Heart right ventricle (tissue), 16 donors: ENCODE data around the gene FBXO10. TPM values are rescaled to one million over a fixed set of nuclear protein-coding genes. Genes with fewer than 3 reads are reported as not detected.

Source experiments
- ATAC-seq, 8 donors: fragments of 200-7000 bp; cut with Tn5 transposase; one replicate each; pipeline ENCODE4 v1.9.1; 2020; ENCODE audit warnings: mild to moderate bottlenecking in 8 of 8, moderate library complexity in 8 of 8, moderate number of reproducible peaks in 1 of 8
- DNase-seq, 2 donors: peaks; one replicate each; pipeline ENCODE4 v3.0.0-alpha.2; 2020
- H3K27ac ChIP-seq, 10 donors: fragments of 200-600 bp; sonication (generic) in 2 of 10; one replicate each; pipeline versions ENCODE4 v1.5.0 to v1.8.0; 2020 to 2022; ENCODE audit warnings: mild to moderate bottlenecking in 3 of 10
- H3K27me3 ChIP-seq, 7 donors: fragments of 200-600 bp; one replicate each; pipeline ENCODE4 v1.8.0; 2021 to 2022; ENCODE audit warnings: mild to moderate bottlenecking in 2 of 7
- H3K36me3 ChIP-seq, 9 donors: fragments of 200-600 bp; sonication (generic) in 1 of 9; one replicate each; pipeline versions ENCODE4 v1.5.0 to v1.8.0; 2020 to 2022; ENCODE audit warnings: mild to moderate bottlenecking in 2 of 9
- H3K4me1 ChIP-seq, 9 donors: fragments of 200-600 bp; sonication (generic) in 1 of 9; one replicate each; pipeline versions ENCODE4 v1.5.0 to v1.8.0; 2020 to 2022; ENCODE audit warnings: mild to moderate bottlenecking in 4 of 9
- H3K4me3 ChIP-seq, 10 donors: fragments of 200-600 bp; sonication (generic) in 2 of 10; one replicate each; pipeline versions ENCODE4 v1.5.0 to v1.8.0; 2020 to 2022; ENCODE audit warnings: mild to moderate bottlenecking in 7 of 10, moderate library complexity in 2 of 10
- H3K9me3 ChIP-seq, 11 donors: fragments of 200-600 bp in 10 of 11; sonication (generic) in 2 of 11; one replicate each; pipeline versions ENCODE4 v1.5.0 to v1.8.0; 2013 to 2022; ENCODE audit warnings: mild to moderate bottlenecking in 2 of 11, control low read depth in 1 of 11, moderate library complexity in 1 of 11
- WGBS, 2 donors: extraction: QIAGEN DNeasy Blood & Tissue Kit; methylation state at CpG; one replicate each; pipeline ENCODE4 v1.1.7; 2013; ENCODE audit warnings: inconsistent platforms in 1 of 2; 5-methylcytosine and 5-hydroxymethylcytosine counted together
- intact Hi-C, 10 donors: fragments of 100-400 bp; cut with DNase I; formaldehyde crosslinking; loops; one replicate each; pipeline versions ENCODE4 v1.11.1 to v1.14.2; 2022
- polyA plus RNA-seq, 2 donors: library from polyadenylated mRNA; stranded (reverse); fragments of 200-250 nt; gene quantifications; one replicate each; pipeline ENCODE4 v1.2.3, GENCODE V29; 2013
- total RNA-seq, 10 donors: library from RNA; stranded (reverse); fragmentation: NEBNext Ultra II Directional in 3 of 10; extraction: Animal tissue kit (Norgen Biotek cat#: 25700) in 3 of 10; gene quantifications; one replicate each; pipeline versions ENCODE4 v1.2.1 to v1.2.4, GENCODE V29; 2021 to 2023
- TF ChIP-seq, protein P1 (sequence below), 9 donors: fragments of 200-600 bp; sonication (generic) in 2 of 9; IDR thresholded peaks; one replicate each; pipeline versions ENCODE4 v1.5.0 to v1.8.0; 2021 to 2022; ENCODE audit warnings: antibody characterized with exemption in 9 of 9, mild to moderate bottlenecking in 5 of 9, moderate library complexity in 1 of 9
- donor health status: Arrhythmogenic right ventricular cardiomyopathy.
- donor health status: ischemic (EF 13 %, LVEDD 7.1; RV severe dilation, severe dysfunction).
- donor health status: healthy with polysubstance abuse.
- donor health status: DM: no; HTN: yes; CAD: no.
- donor health status: DM: no; HTN: no; CAD: no.
- donor health status: ischemic (EF 25% LVEDD 6.9; RV normal size, moderate dysfunction).
- donor health status: ischemic (EF 25% LVEDD 5.7; RV mildly dilated, moderate dysfunction).
- donor health status: healthy.
- donor health status: DM: yes; HTN: yes; CAD: no.
- donor health status: Ischemic cardiomyopathy.
- donor health status: ischemic (EF 35%, LVEDD 5.7; RV mildly dilated, moderate dysfunction).
- donor health status: nonischemic (EF 11% LVEDD 7.7; RV severe dilation, severe dysfunction).
- donor health status: DM: yes; HTN: yes; CAD: no.
- donor health status: PGD.
- donor health status: ischemic (EF 29% LVEDD 5.4; RV normal size, mild dysfunction).
- donor health status: nonischemic (EF 23%, LVEDD 6.1; RV moderate dilation, normal function).

Gene FBXO10
- total and polyA plus RNA-seq, 12 donors, result 2.3 to 7.4 (median 5.8) TPM

GRCh38 chr9:37624073-37624472 is 47.9 kb upstream of the FBXO10 start:
- TF ChIP-seq, protein P1, sequence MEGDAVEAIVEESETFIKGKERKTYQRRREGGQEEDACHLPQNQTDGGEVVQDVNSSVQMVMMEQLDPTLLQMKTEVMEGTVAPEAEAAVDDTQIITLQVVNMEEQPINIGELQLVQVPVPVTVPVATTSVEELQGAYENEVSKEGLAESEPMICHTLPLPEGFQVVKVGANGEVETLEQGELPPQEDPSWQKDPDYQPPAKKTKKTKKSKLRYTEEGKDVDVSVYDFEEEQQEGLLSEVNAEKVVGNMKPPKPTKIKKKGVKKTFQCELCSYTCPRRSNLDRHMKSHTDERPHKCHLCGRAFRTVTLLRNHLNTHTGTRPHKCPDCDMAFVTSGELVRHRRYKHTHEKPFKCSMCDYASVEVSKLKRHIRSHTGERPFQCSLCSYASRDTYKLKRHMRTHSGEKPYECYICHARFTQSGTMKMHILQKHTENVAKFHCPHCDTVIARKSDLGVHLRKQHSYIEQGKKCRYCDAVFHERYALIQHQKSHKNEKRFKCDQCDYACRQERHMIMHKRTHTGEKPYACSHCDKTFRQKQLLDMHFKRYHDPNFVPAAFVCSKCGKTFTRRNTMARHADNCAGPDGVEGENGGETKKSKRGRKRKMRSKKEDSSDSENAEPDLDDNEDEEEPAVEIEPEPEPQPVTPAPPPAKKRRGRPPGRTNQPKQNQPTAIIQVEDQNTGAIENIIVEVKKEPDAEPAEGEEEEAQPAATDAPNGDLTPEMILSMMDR (IDR thresholded peaks at IDR 0.05), result no peak
- H3K27ac ChIP-seq, result no peak overlapping the region
- no peaks in the 10 kb centered on the region for H3K27me3 ChIP-seq
- H3K9me3 ChIP-seq, result no peaks in the 10 kb centered on the region
- DNase-seq (no peak), ATAC-seq (no peak)
- intact Hi-C loops, result no loop called here
- H3K4me3 ChIP-seq, result no peak overlapping the region
- no peaks in the 10 kb centered on the region for H3K36me3 ChIP-seq
- WGBS, 2 donors, result 76 to 90% methylated on average over 1 of the region's 1 CpG
- H3K4me1 ChIP-seq, result no peaks in the 10 kb centered on the region

GRCh38 chr9:37623267-37623666 is 47.1 kb upstream of the FBXO10 start:
- Histone ChIP-seq H3K27ac (no peak overlapping the region), H3K36me3 (no peaks in the 10 kb centered on the region), H3K4me3 (no peak overlapping the region), H3K9me3 (no peaks in the 10 kb centered on the region), H3K27me3 (no peaks in the 10 kb centered on the region), H3K4me1 (no peaks in the 10 kb centered on the region)
- ATAC-seq (no peak), DNase-seq (no peak)
- intact Hi-C loops, result no loop called here
- WGBS, 2 donors, result 70 to 72% methylated on average over 2 of the region's 2 CpGs
- TF ChIP-seq, protein P1 (IDR thresholded peaks at IDR 0.05), result no peak

DNA sequence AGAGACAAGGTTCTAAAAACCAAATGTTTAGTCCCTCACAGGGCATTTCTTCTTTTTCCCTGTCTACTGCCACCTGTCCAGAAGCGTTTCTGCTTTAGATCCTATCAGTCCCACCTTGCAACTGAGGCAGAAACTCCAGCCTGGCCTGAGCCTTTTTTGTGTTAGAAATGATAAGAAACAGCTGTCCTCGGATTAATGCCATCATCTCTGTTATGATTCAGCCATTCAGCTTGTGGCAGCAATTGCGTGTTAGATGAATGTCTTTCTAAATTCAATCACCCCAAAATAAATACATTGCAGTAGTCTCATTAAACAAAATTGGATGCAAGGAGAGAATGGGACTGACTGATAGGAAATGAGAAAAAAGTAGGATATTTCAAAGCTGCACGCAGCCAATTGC is 46.3 kb upstream of the FBXO10 start:
- Histone ChIP-seq H3K4me1 (no peaks in the 10 kb centered on the region), H3K27ac (no peak overlapping the region), H3K9me3 (no peaks in the 10 kb centered on the region), H3K36me3 (no peaks in the 10 kb centered on the region), H3K4me3 (no peak overlapping the region), H3K27me3 (peaks cover 0 to 5% (median 0%) of the 10 kb centered on the region in 7 donors)
- no peak for ATAC-seq
- no peak for DNase-seq
- TF ChIP-seq, protein P1 (IDR thresholded peaks at IDR 0.05), result no peak
- intact Hi-C loops, result no loop called here
- 81 to 87% methylated on average over 4 of the region's 4 CpGs for WGBS, 2 donors

DNA sequence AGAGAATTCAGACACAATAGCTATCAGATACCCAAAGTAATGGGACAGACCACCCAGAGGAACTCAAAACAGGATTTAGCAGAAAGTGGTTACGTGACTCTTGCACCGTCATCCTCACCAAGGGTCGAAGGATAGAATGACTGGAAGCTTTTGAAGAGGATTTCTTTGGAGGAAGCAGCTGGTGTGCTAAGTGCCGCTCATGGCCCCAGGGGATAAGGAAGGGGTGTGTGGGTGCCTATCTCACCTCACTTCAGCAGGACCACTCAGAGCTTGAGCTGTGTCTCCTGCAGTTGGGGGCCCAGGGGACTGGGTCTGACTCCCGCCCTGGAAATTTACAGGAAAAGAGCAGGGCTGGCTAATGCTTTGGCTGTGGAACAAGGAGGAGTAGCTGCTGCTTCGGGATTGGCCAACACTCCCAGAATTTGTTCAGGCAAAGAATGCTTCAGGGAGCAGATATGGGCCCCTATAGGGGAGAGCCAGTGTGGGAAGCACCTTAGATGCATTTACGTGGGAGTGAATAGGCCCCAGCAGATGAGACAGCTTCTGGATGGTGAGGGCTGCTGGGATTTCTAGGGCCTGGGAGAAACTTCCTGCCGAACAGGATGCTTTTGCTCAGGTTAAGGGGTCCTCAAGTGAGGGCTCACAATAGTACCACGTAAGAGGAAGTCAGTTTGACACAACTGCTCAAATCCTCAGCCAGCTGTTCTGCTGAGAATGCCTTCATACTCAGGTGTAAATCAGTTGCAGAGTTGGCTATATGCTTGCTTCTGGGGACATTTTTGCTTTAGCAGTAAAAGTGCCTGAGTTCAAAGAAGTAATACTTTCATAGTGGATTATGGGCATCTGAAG is 45.3 kb upstream of the FBXO10 start:
- WGBS, 2 donors, result 53 to 62% methylated on average over 9 of the region's 9 CpGs
- Histone ChIP-seq H3K9me3 (no peaks in the 10 kb centered on the region), H3K36me3 (no peaks in the 10 kb centered on the region), H3K27me3 (peaks cover 0 to 5% (median 0%) of the 10 kb centered on the region in 7 donors), H3K27ac (no peak overlapping the region), H3K4me3 (no peak overlapping the region), H3K4me1 (no peaks in the 10 kb centered on the region)
- intact Hi-C loops, result no loop called here
- ATAC-seq, result peak in 1 of 8 donors; percentile 30
- no peak for DNase-seq
- TF ChIP-seq, protein P1 (IDR thresholded peaks at IDR 0.05), result no peak
